Smooth muscle cell (in vitro differentiated cells): ENCODE data around the gene LYRM4. TPM values are rescaled to one million over a fixed set of nuclear protein-coding genes. Genes with fewer than 3 reads are reported as not detected.

Experiments
- DNase-seq: peaks from one replicate; lab custom pipeline; 2025; ENCODE audit not compliant: unreplicated experiment; lab: John Stamatoyannopoulos, UW
- H2AFZ ChIP-seq: fragments of 200-600 bp; sonication (generic); 2 replicates; pipeline ENCODE4 v1.6.0; 2016; ENCODE audit warnings: antibody characterized with exemption, low read depth, mild to moderate bottlenecking
- H3F3A ChIP-seq: fragments of 200-600 bp; sonication (generic); 2 replicates; pipeline ENCODE4 v1.6.0; 2017; ENCODE audit warnings: antibody characterized with exemption, low read depth
- H3K27ac ChIP-seq: fragments of 200-600 bp; sonication (generic); 2 replicates; pipeline ENCODE4 v1.5.1; 2016; ENCODE audit warnings: low read depth, mild to moderate bottlenecking
- H3K27me3 ChIP-seq: fragments of 200-600 bp; sonication (generic); 2 replicates; pipeline ENCODE4 v1.6.1; 2016; ENCODE audit warnings: low read depth, mild to moderate bottlenecking
- H3K36me3 ChIP-seq: fragments of 200-600 bp; sonication (generic); 2 replicates; pipeline ENCODE4 v1.5.1; 2016; ENCODE audit warnings: low read depth
- H3K4me1 ChIP-seq: fragments of 200-600 bp; sonication (generic); 2 replicates; pipeline ENCODE4 v1.5.1; 2016; ENCODE audit warnings: low read depth
- H3K4me2 ChIP-seq: fragments of 200-600 bp; sonication (generic); 2 replicates; pipeline ENCODE4 v1.6.0; 2016; ENCODE audit warnings: mild to moderate bottlenecking
- H3K4me3 ChIP-seq: fragments of 200-600 bp; sonication (generic); 2 replicates; pipeline ENCODE4 v1.5.1; 2016; ENCODE audit warnings: mild to moderate bottlenecking
- H3K79me2 ChIP-seq: fragments of 200-600 bp; sonication (generic); 2 replicates; pipeline ENCODE4 v1.6.0; 2016; ENCODE audit warnings: low read depth, mild to moderate bottlenecking
- H3K9ac ChIP-seq: fragments of 200-600 bp; sonication (generic); 2 replicates; pipeline ENCODE4 v1.6.0; 2016; ENCODE audit warnings: low read depth
- H3K9me3 ChIP-seq: fragments of 200-600 bp; sonication (generic); replicated peaks from 2 replicates; pipeline ENCODE4 v1.5.1; 2016; ENCODE audit warnings: low read depth
- H4K20me1 ChIP-seq: fragments of 200-600 bp; sonication (generic); 2 replicates; pipeline ENCODE4 v1.6.0; 2016; ENCODE audit warnings: low read depth
- CTCF ChIP-seq: fragments of 200-600 bp; sonication (generic); IDR thresholded peaks from 2 replicates; pipeline ENCODE4 v1.5.1; 2017; ENCODE audit warnings: borderline replicate concordance, mild to moderate bottlenecking, antibody characterized with exemption; ENCODE audit not compliant: insufficient read depth, poor library complexity, severe bottlenecking
- WGBS: methylation state at CpG from one replicate; pipeline ENCODE4 v1.1.7; 2016; ENCODE audit warnings: low lambda C conversion rate; 5-methylcytosine and 5-hydroxymethylcytosine counted together
- polyA plus RNA-seq: library from polyadenylated mRNA; unstranded; fragments of >200 nt; fragmentation: Nextera tagmentation; extraction: Ambion mirVana; gene quantifications from 2 replicates; pipeline ENCODE4 v1.2.1, GENCODE V29; 2016
- total RNA-seq: library from RNA; depleted of rRNA; stranded (reverse); fragments of >200 nt; gene quantifications from 2 replicates; pipeline ENCODE4 v1.2.3, GENCODE V29; 2014

LYRM4 gene
- total and polyA plus RNA-seq, 2 experiments from 2014 or later: 26.1 to 27.1 TPM

GRCh38 chr6:5235830-5236229 is 24.9 kb downstream of the LYRM4 start:
- no peaks in the 10 kb centered on the region for H3K4me1 ChIP-seq
- no peaks in the 10 kb centered on the region for H3K9me3 ChIP-seq
- H3F3A ChIP-seq: no peaks in the 10 kb centered on the region
- no peaks in the 10 kb centered on the region for H3K27me3 ChIP-seq
- H3K79me2 ChIP-seq: no peaks in the 10 kb centered on the region
- no peaks in the 10 kb centered on the region for H3K36me3 ChIP-seq
- TF ChIP-seq CTCF: no peak
- H3K4me2 ChIP-seq: no peak overlapping the region
- WGBS: 100% methylated on average over 2 of the region's 2 CpGs
- DNase-seq: no peak
- no peak overlapping the region for H3K27ac ChIP-seq
- peaks cover 3% of the 10 kb centered on the region for H4K20me1 ChIP-seq
- H3K4me3 ChIP-seq: no peak overlapping the region
- no peak overlapping the region for H2AFZ ChIP-seq
- H3K9ac ChIP-seq: no peak overlapping the region

- Histone ChIP-seq H3F3A (no peaks in the 10 kb centered on the region), H3K4me2 (no peak overlapping the region), H3K4me3 (no peak overlapping the region), H3K79me2 (no peaks in the 10 kb centered on the region), H4K20me1 (peaks cover 3% of the 10 kb centered on the region), H2AFZ (no peak overlapping the region), H3K27me3 (no peaks in the 10 kb centered on the region), H3K36me3 (no peaks in the 10 kb centered on the region), H3K27ac (no peak overlapping the region), H3K9ac (no peak overlapping the region), H3K9me3 (no peaks in the 10 kb centered on the region), H3K4me1 (no peaks in the 10 kb centered on the region)
- 92% methylated on average over 6 of the region's 6 CpGs for WGBS
- no peak for TF ChIP-seq CTCF
- DNase-seq: no peak
Measured at GRCh38 chr6:5234874-5235273, 25.9 kb downstream of the LYRM4 start.

GRCh38 chr6:5231289-5231688 is 29.5 kb downstream of the LYRM4 start:
- Histone ChIP-seq H3K4me1 (no peaks in the 10 kb centered on the region), H3K4me3 (no peak overlapping the region), H4K20me1 (no peaks in the 10 kb centered on the region), H2AFZ (no peak overlapping the region), H3K27ac (no peak overlapping the region), H3K4me2 (no peak overlapping the region), H3K9me3 (no peaks in the 10 kb centered on the region), H3K9ac (no peak overlapping the region), H3K36me3 (no peaks in the 10 kb centered on the region), H3F3A (no peaks in the 10 kb centered on the region), H3K27me3 (no peaks in the 10 kb centered on the region), H3K79me2 (no peaks in the 10 kb centered on the region)
- no peak for TF ChIP-seq CTCF
- WGBS: 90% methylated on average over 2 of the region's 2 CpGs
- DNase-seq: no peak

- no peaks in the 10 kb centered on the region for H3K9me3 ChIP-seq
- no peak for DNase-seq
- H3K79me2 ChIP-seq: no peaks in the 10 kb centered on the region
- TF ChIP-seq CTCF: no peak
- no peak overlapping the region for H3K27ac ChIP-seq
- no peak overlapping the region for H3K4me3 ChIP-seq
- no peaks in the 10 kb centered on the region for H4K20me1 ChIP-seq
- H3F3A ChIP-seq: no peaks in the 10 kb centered on the region
- no peaks in the 10 kb centered on the region for H3K4me1 ChIP-seq
- no peak overlapping the region for H3K9ac ChIP-seq
- no peak overlapping the region for H3K4me2 ChIP-seq
- no peak overlapping the region for H2AFZ ChIP-seq
- no peaks in the 10 kb centered on the region for H3K27me3 ChIP-seq
- no peaks in the 10 kb centered on the region for H3K36me3 ChIP-seq
- WGBS: 66% methylated on average over 4 of the region's 4 CpGs
Measured at GRCh38 chr6:5230081-5230480, 30.7 kb downstream of the LYRM4 start.
